Anterior cingulate cortex (tissue), 58 donors: ENCODE data around the gene PHB1.
"Not testable (repeated sequence)": the region's sequence is repeated elsewhere in the genome, so short reads cannot be mapped to it uniquely, and the experiment has no call there.

Experiments
- DNase-seq, 58 donors: peaks; one replicate each; lab custom pipeline; 2025; lab: John Stamatoyannopoulos, UW

PHB1 gene

GRCh38 chr17:49382556-49382955 is 32.1 kb downstream of the PHB1 start:
- DNase-seq = no peak

- no peak for DNase-seq
These were observed 32.9 kb downstream of the PHB1 start for GRCh38 chr17:49381793-49382192.

- DNase-seq = no peak
These were observed 33.6 kb downstream of the PHB1 start for GRCh38 chr17:49381033-49381432.

- DNase-seq = no peak
These were observed 34.8 kb downstream of the PHB1 start for GRCh38 chr17:49379926-49380325.

GRCh38 chr17:49378311-49378710 is 36.4 kb downstream of the PHB1 start:
- no peak for DNase-seq

GRCh38 chr17:49375544-49375943 is 39.1 kb downstream of the PHB1 start:
- DNase-seq = no peak

- DNase-seq = no peak
These were observed 41.6 kb downstream of the PHB1 start for GRCh38 chr17:49373115-49373514.

GRCh38 chr17:49372425-49372824 is 42.3 kb downstream of the PHB1 start:
- no peak for DNase-seq

- DNase-seq = no peak
These were observed 43.5 kb downstream of the PHB1 start for GRCh38 chr17:49370971-49371834.

- no peak for DNase-seq
These were observed 44.9 kb downstream of the PHB1 start for GRCh38 chr17:49369760-49370159.

- no peak for DNase-seq
These were observed 45.6 kb downstream of the PHB1 start for GRCh38 chr17:49369089-49369488.

GRCh38 chr17:49365667-49366066 is 49.0 kb downstream of the PHB1 start:
- peak in 32 of 58 donors; percentile 3 to 73 (median 27) for DNase-seq

GRCh38 chr17:49365126-49365525 is 49.6 kb downstream of the PHB1 start:
- not testable (repeated sequence) for DNase-seq

GRCh38 chr17:49364119-49364518 is 50.6 kb downstream of the PHB1 start:
- no peak for DNase-seq

GRCh38 chr17:49363251-49363650 is 51.4 kb downstream of the PHB1 start:
- no peak for DNase-seq

GRCh38 chr17:49362723-49363117 is 52.0 kb downstream of the PHB1 start:
- DNase-seq = no peak

- DNase-seq = peak in 57 of 58 donors; percentile 37 to 94 (median 86)
These were observed 52.6 kb downstream of the PHB1 start, which contains the start of gene ZNF652 for GRCh38 chr17:49361902-49362722. TSS of gene ZNF652 (minus strand) at chr17:49362250. CDS start at chr17:49317725, 44,525 bp downstream.

- peak in 49 of 58 donors; percentile 5 to 64 (median 45) for DNase-seq
These were observed 53.4 kb downstream of the PHB1 start for GRCh38 chr17:49361129-49361901.

GRCh38 chr17:49360796-49361128 is 53.9 kb downstream of the PHB1 start:
- DNase-seq = peak in 14 of 58 donors; percentile 11 to 57 (median 38)

GRCh38 chr17:49359990-49360795 is 54.5 kb downstream of the PHB1 start:
- peak in 2 of 58 donors; percentile 13 to 14 for DNase-seq
